Nephron progenitor cell (in vitro differentiated cells): ENCODE data around the gene PLP2.

ENCODE experiments used
- DNase-seq: peaks from one replicate; pipeline ENCODE4 v3.0.0; 2021
- H3K27ac Mint-ChIP-seq: 2 replicates; pipeline ENCODE4 v1.8.0; 2021; ENCODE audit warnings: mild to moderate bottlenecking, moderate library complexity, mixed read lengths
- H3K27me3 Mint-ChIP-seq: 2 replicates; pipeline ENCODE4 v1.8.0; 2021; ENCODE audit warnings: mild to moderate bottlenecking, low read depth, mixed read lengths; ENCODE audit not compliant: poor library complexity
- H3K36me3 Mint-ChIP-seq: 2 replicates; pipeline ENCODE4 v1.8.0; 2021; ENCODE audit warnings: low read depth, mixed read lengths
- H3K4me1 Mint-ChIP-seq: 2 replicates; pipeline ENCODE4 v1.8.0; 2021; ENCODE audit warnings: mixed read lengths
- H3K4me3 Mint-ChIP-seq: 2 replicates; pipeline ENCODE4 v1.8.0; 2021; ENCODE audit warnings: mild to moderate bottlenecking, moderate library complexity, mixed read lengths
- H3K9me3 Mint-ChIP-seq: 2 replicates; pipeline ENCODE4 v1.8.0; 2021; ENCODE audit warnings: mild to moderate bottlenecking, moderate library complexity, mixed read lengths
- CTCF ChIP-seq: fragments of 200-600 bp; sonication (generic); IDR thresholded peaks from 2 replicates; pipeline ENCODE4 v1.5.0; 2021; ENCODE audit warnings: antibody characterized with exemption

Gene PLP2

DNA sequence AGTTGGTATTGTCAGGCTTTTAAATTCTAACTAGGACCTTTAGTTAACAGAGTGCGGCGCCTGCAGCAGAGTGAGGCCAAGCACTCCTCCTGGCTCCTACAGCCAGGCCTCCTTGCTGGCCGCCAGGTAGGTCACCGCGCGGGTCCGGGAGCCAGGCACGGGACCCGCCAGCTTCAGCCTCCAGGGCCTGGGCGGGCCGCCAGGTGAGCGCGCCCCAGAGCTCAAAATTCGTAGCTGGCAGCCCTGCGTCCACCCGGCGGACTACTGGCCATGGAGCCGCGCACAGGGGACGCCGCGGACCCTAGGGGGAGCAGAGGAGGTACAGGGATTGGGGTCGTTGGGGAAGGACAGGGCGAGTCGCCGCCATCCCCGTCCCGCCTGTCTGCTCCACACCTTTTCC, 9.1 kb upstream of the PLP2 start, which contains the start of gene MAGIX:
TSS of gene MAGIX (plus strand) at position 139 of the 400 bp plus-strand sequence. CDS start at position 271, 132 bp downstream.
- H3K36me3 Mint-ChIP-seq = no peaks in the 10 kb centered on the region
- H3K4me1 Mint-ChIP-seq = peaks cover 17% of the 10 kb centered on the region

GRCh38 chrX:49163555-49164419, 7.9 kb upstream of the PLP2 start:
- H3K27me3 Mint-ChIP-seq = peaks cover 65% of the 10 kb centered on the region
- peak; percentile 79 for DNase-seq
- peak overlapping the region; percentile 75 for H3K4me3 Mint-ChIP-seq
- peaks cover 18% of the 10 kb centered on the region for H3K4me1 Mint-ChIP-seq
- peak; percentile 51 for TF ChIP-seq CTCF
- no peaks in the 10 kb centered on the region for H3K36me3 Mint-ChIP-seq
- peak overlapping the region; percentile 64 for H3K27ac Mint-ChIP-seq
- peaks cover 51% of the 10 kb centered on the region for H3K9me3 Mint-ChIP-seq

More for the DNA sequence above, 9.1 kb upstream of the PLP2 start, which contains the start of gene MAGIX:
- no peak within 1 kb of the TSS for H3K27ac Mint-ChIP-seq
- TF ChIP-seq CTCF = no peak
- H3K27me3 Mint-ChIP-seq = peaks cover 70% of the 10 kb centered on the region
- no peak for DNase-seq
- peaks cover 58% of the 10 kb centered on the region for H3K9me3 Mint-ChIP-seq
- peak within 1 kb of the TSS; percentile 71 for H3K4me3 Mint-ChIP-seq

DNA sequence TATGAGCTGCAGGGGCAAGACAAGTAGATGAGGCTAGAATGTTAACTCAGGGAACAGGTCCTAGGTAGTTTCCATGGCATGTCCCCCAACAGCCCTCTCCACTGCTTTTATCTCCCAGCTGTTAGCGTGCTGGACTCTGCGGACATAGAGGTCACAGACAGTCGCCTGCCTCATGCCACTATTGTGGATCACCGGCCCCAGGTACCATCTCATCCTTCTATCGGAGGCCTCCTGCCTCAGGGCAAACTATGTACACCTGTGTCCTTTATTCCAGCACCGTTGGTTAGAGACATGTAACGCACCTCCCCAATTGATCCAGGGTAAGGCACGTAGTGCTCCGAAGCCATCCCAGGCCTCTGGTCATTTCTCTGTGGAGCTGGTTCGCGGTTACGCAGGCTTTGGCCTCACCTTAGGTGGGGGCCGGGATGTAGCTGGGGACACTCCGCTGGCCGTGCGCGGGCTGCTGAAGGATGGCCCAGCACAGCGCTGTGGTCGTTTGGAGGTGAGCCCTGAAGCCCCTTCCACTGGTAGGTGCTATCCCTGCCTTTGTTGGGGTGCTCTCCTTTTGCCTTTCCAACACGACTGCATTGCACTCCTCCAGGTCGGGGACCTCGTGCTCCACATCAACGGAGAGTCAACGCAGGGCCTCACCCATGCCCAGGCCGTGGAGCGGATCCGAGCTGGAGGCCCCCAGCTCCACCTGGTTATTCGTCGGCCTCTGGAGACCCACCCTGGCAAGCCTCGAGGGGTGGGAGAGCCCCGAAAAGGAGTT, 6.9 kb upstream of the PLP2 start:
- Mint-ChIP-seq H3K9me3 (peaks cover 53% of the 10 kb centered on the region), H3K27ac (no peak overlapping the region), H3K4me1 (peaks cover 18% of the 10 kb centered on the region), H3K36me3 (no peaks in the 10 kb centered on the region), H3K4me3 (no peak overlapping the region), H3K27me3 (peaks cover 65% of the 10 kb centered on the region)
- no peak for TF ChIP-seq CTCF
- DNase-seq = no peak

- Mint-ChIP-seq H3K4me3 (peak overlapping the region; percentile 77), H3K27ac (no peak overlapping the region), H3K9me3 (peaks cover 63% of the 10 kb centered on the region), H3K27me3 (peaks cover 65% of the 10 kb centered on the region), H3K4me1 (peaks cover 18% of the 10 kb centered on the region), H3K36me3 (no peaks in the 10 kb centered on the region)
- TF ChIP-seq CTCF = no peak
- peak; percentile 68 for DNase-seq
Observed at GRCh38 chrX:49165901-49166881, 5.5 kb upstream of the PLP2 start.

DNA sequence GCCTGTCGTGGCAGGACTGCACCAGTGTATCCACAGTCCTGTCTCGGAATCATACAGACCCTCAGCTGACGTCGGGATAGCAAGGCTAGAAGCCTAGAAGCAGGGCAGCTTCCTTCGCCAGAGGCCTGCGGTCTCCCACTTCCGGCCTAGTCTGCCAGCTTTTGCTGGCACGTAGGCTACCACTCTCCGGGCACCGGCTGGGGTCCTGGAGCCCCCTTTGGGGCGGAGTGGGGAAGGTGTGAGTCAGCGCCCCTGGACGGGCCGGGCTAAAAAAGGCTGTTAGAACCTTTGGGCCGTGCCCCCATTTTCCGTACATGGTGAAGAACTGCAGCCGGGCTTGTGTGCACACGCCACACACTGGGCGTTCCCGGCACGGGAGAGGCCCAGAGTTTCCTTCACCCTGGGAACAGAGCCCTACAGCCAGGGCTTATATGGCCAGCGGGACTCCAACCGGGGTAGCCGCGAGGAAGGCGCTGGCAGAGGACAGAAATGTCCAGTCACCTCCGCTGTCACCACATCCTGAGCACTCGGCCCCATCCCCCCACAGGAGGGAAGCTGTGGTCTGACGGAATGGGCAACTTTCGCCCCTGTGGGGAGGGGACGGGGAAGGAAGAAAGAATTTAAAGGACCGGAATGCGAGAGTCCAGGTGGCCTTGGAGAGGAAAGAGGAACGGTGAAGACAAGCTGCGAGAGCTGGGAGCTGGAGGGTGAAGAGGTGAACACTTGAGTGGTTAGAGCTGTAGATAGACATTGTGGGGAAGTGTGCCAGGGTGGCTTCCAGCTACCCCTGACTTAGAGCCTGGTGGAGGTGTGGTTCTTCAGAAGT, 4.6 kb upstream of the PLP2 start:
- no peak for DNase-seq
- Mint-ChIP-seq H3K36me3 (no peaks in the 10 kb centered on the region), H3K4me1 (peaks cover 18% of the 10 kb centered on the region), H3K27me3 (peaks cover 65% of the 10 kb centered on the region), H3K4me3 (peak overlapping the region; percentile 77), H3K9me3 (peaks cover 56% of the 10 kb centered on the region), H3K27ac (no peak overlapping the region)
- TF ChIP-seq CTCF = no peak
